Activated CD4-positive, alpha-beta T cell treated with anti-CD3 and anti-CD28 coated beads, Interleukin-10, Interleukin-2, amounts not matched to agents 100 ng/mL and 50 ng/mL, durations not matched to agents 16 hours and 8 hours (primary cell): ENCODE data around the gene ABCD1.

Source experiments
- DNase-seq: peaks from one replicate; pipeline ENCODE4 v3.0.0-alpha.2; 2020

ABCD1 gene

GRCh38 chrX:153763989-153764755 is 39.5 kb downstream of the ABCD1 start, which contains the start of gene PLXNB3:
Gene PLXNB3 (plus strand): TSS chrX:153764249. CDS start chrX:153765536, 1,287 bp downstream.
- peak; percentile 85 for DNase-seq

GRCh38 chrX:153764786-153765137 is 40.1 kb downstream of the ABCD1 start:
- DNase-seq: no peak

- no peak for DNase-seq
Measured at GRCh38 chrX:153765138-153766079, 40.8 kb downstream of the ABCD1 start.

GRCh38 chrX:153766098-153766817 is 41.6 kb downstream of the ABCD1 start:
- DNase-seq: no peak

- no peak for DNase-seq
Measured at GRCh38 chrX:153766871-153767673, 42.4 kb downstream of the ABCD1 start.

- no peak for DNase-seq
Measured at GRCh38 chrX:153767674-153768055, 43.0 kb downstream of the ABCD1 start.

- no peak for DNase-seq
Measured at GRCh38 chrX:153768311-153769157, 43.9 kb downstream of the ABCD1 start.

GRCh38 chrX:153769158-153769864 is 44.7 kb downstream of the ABCD1 start:
- no peak for DNase-seq

- no peak for DNase-seq
Measured at GRCh38 chrX:153769865-153770600, 45.4 kb downstream of the ABCD1 start.

GRCh38 chrX:153770601-153771414 is 46.2 kb downstream of the ABCD1 start:
- no peak for DNase-seq

- DNase-seq: no peak
Measured at GRCh38 chrX:153771415-153772315, 47.0 kb downstream of the ABCD1 start.

- DNase-seq: no peak
Measured at GRCh38 chrX:153772316-153773217, 47.9 kb downstream of the ABCD1 start.

GRCh38 chrX:153773218-153773611 is 48.6 kb downstream of the ABCD1 start:
- DNase-seq: no peak

GRCh38 chrX:153773741-153774575 is 49.3 kb downstream of the ABCD1 start:
- no peak for DNase-seq

GRCh38 chrX:153774576-153775292 is 50.1 kb downstream of the ABCD1 start:
- no peak for DNase-seq
